ENCODE results near the gene SUOX.
A peak's percentile ranks its signal among the peaks of the same experiment; 100 is the strongest.

- TF ChIP-seq CTCF (conservative IDR thresholded peaks at IDR 0.05 in 1 of 2, IDR thresholded peaks at IDR 0.05 in 1 of 2; ENCODE audit: low read depth in 1 of 2, low read length in 2 of 2), result peak; percentile 84 to 85
- no peak for TF ChIP-seq EZH2 (IDR thresholded peaks at IDR 0.05; ENCODE audit: low read length, missing control alignments)
Measured at GRCh38 chr12:55996201-55996714, 818 bp upstream of the SUOX start.
